ENCODE results near the gene PPP1R16B.

The PPP1R16B gene

GRCh38 chr20:38874460-38875174 is 69.1 kb downstream of the PPP1R16B start:
- TF ChIP-seq FOXP2 (optimal IDR thresholded peaks at IDR 0.05; ENCODE audit: borderline replicate concordance, extremely low read depth, extremely low read length, insufficient read depth) = no peak
- no peak for TF ChIP-seq SIN3A (IDR thresholded peaks at IDR 0.05; ENCODE audit: borderline replicate concordance, insufficient read depth, low read length)
- TF ChIP-seq REST (IDR thresholded peaks at IDR 0.05; ENCODE audit: insufficient read depth in 1 of 2, low read depth in 2 of 2, low read length in 2 of 2) = no peak
- TF ChIP-seq POLR2AphosphoS5 (IDR thresholded peaks at IDR 0.05; ENCODE audit: low read depth, low read length) = no peak
- TF ChIP-seq TAF1 (IDR thresholded peaks at IDR 0.05; ENCODE audit: borderline replicate concordance, insufficient read depth, low read length) = no peak

- no peak for TF ChIP-seq SIN3A (IDR thresholded peaks at IDR 0.05; ENCODE audit: borderline replicate concordance, insufficient read depth, low read length)
- no peak for TF ChIP-seq TAF1 (IDR thresholded peaks at IDR 0.05; ENCODE audit: borderline replicate concordance, insufficient read depth, low read length)
- no peak for TF ChIP-seq REST (IDR thresholded peaks at IDR 0.05; ENCODE audit: insufficient read depth in 1 of 2, low read depth in 2 of 2, low read length in 2 of 2)
- no peak for TF ChIP-seq FOXP2 (optimal IDR thresholded peaks at IDR 0.05; ENCODE audit: borderline replicate concordance, extremely low read depth, extremely low read length, insufficient read depth)
- no peak for TF ChIP-seq POLR2AphosphoS5 (IDR thresholded peaks at IDR 0.05; ENCODE audit: low read depth, low read length)
Observed at GRCh38 chr20:38875175-38875993, 69.9 kb downstream of the PPP1R16B start.

GRCh38 chr20:38877483-38877882 is 72.0 kb downstream of the PPP1R16B start:
- TF ChIP-seq TAF1 (IDR thresholded peaks at IDR 0.05; ENCODE audit: borderline replicate concordance, insufficient read depth, low read length) (no peak), FOXP2 (optimal IDR thresholded peaks at IDR 0.05; ENCODE audit: borderline replicate concordance, extremely low read depth, extremely low read length, insufficient read depth) (no peak), SIN3A (IDR thresholded peaks at IDR 0.05; ENCODE audit: borderline replicate concordance, insufficient read depth, low read length) (no peak), POLR2AphosphoS5 (IDR thresholded peaks at IDR 0.05; ENCODE audit: low read depth, low read length) (no peak), REST (IDR thresholded peaks at IDR 0.05; ENCODE audit: insufficient read depth in 1 of 2, low read depth in 2 of 2, low read length in 2 of 2) (no peak)

- TF ChIP-seq POLR2AphosphoS5 (IDR thresholded peaks at IDR 0.05; ENCODE audit: low read depth, low read length) = no peak
- TF ChIP-seq REST (IDR thresholded peaks at IDR 0.05; ENCODE audit: insufficient read depth in 1 of 2, low read depth in 2 of 2, low read length in 2 of 2) = peak; percentile 88 to 93
- no peak for TF ChIP-seq FOXP2 (optimal IDR thresholded peaks at IDR 0.05; ENCODE audit: borderline replicate concordance, extremely low read depth, extremely low read length, insufficient read depth)
- TF ChIP-seq SIN3A (IDR thresholded peaks at IDR 0.05; ENCODE audit: borderline replicate concordance, insufficient read depth, low read length) = no peak
- TF ChIP-seq TAF1 (IDR thresholded peaks at IDR 0.05; ENCODE audit: borderline replicate concordance, insufficient read depth, low read length) = no peak
Observed at GRCh38 chr20:38878866-38879265, 73.4 kb downstream of the PPP1R16B start.
